Activated T-cell treated with anti-CD3 and anti-CD28 coated beads, Interleukin-2, amount 50 U/mL, for 24 hours (primary cell): Measurements from ENCODE around the gene LRRC2.
"Not testable (repeated sequence)": the region's sequence is repeated elsewhere in the genome, so short reads cannot be mapped to it uniquely, and the experiment has no call there.

Experiments used
- DNase-seq: peaks from one replicate; pipeline ENCODE4 v3.0.0-alpha.2; 2020
- H3K27ac Mint-ChIP-seq: 2 replicates; pipeline ENCODE4 v1.8.0; 2020; ENCODE audit warnings: mild to moderate bottlenecking, mixed read lengths
- H3K27me3 Mint-ChIP-seq: 2 replicates; pipeline ENCODE4 v1.8.0; 2020; ENCODE audit warnings: mixed read lengths
- H3K36me3 Mint-ChIP-seq: 2 replicates; pipeline ENCODE4 v1.8.0; 2020; ENCODE audit warnings: low read depth, mixed read lengths
- H3K4me1 Mint-ChIP-seq: 2 replicates; pipeline ENCODE4 v1.8.0; 2020; ENCODE audit warnings: low read depth, mixed read lengths
- H3K4me3 Mint-ChIP-seq: 2 replicates; pipeline ENCODE4 v1.8.0; 2020; ENCODE audit warnings: mild to moderate bottlenecking, moderate library complexity, mixed read lengths
- H3K9me3 Mint-ChIP-seq: 2 replicates; pipeline ENCODE4 v1.8.0; 2020; ENCODE audit warnings: mixed read lengths

The LRRC2 gene

DNA sequence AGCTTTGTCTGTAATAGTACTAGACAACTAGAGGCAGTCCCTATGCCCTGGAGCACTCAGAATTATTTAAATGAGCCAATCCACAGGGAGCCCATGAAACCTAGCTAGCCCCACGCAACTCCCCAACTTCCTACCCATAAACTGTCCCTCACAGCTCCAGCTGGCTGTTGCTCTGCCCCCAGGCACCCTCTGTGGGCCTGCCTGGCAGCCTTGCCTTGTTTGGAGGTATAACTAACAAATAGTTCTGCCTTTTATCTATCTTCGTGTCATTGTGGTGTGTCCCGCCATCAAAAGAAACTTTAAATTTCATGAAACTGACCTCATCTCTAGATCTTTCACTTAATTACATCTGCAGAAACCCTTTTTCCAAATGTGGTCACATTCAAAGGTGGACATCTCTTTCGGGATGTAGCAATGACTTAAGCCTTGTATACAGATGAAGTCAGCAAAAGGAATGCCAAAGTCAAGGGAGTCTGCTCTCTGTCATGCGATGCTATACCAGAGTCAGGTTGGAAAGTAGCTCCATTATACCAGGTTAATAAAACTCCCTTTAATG, 70.1 kb downstream of the LRRC2 start:
- Mint-ChIP-seq H3K4me1 (peaks cover 13% of the 10 kb centered on the region), H3K27ac (no peak overlapping the region)

DNA sequence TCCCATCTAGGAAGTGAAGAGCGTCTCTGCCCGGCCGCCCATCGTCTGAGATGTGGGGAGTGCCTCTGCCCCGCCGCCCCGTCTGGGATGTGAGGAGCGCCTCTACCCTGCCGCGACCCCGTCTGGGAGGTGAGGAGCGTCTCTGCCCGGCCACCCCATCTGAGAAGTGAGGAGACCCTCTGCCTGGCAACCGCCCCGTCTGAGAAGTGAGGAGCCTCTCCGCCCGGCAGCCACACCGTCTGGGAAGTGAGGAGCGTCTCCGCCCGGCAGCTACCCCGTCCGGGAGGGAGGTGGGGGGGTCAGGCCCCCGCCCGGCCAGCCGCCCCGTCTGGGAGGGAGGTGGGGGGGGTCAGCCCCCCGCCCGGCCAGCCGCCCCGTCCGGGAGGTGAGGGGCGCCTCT, 71.6 kb downstream of the LRRC2 start:
- not testable (repeated sequence) for DNase-seq, H3K27ac Mint-ChIP-seq, H3K36me3 Mint-ChIP-seq, H3K4me3 Mint-ChIP-seq, H3K9me3 Mint-ChIP-seq, H3K27me3 Mint-ChIP-seq
- peaks cover 10% of the 10 kb centered on the region for H3K4me1 Mint-ChIP-seq

More for the DNA sequence above, 70.1 kb downstream of the LRRC2 start:
- Mint-ChIP-seq H3K36me3 (no peaks in the 10 kb centered on the region), H3K4me3 (no peak overlapping the region), H3K27me3 (no peaks in the 10 kb centered on the region), H3K9me3 (no peaks in the 10 kb centered on the region)
- DNase-seq = no peak

DNA sequence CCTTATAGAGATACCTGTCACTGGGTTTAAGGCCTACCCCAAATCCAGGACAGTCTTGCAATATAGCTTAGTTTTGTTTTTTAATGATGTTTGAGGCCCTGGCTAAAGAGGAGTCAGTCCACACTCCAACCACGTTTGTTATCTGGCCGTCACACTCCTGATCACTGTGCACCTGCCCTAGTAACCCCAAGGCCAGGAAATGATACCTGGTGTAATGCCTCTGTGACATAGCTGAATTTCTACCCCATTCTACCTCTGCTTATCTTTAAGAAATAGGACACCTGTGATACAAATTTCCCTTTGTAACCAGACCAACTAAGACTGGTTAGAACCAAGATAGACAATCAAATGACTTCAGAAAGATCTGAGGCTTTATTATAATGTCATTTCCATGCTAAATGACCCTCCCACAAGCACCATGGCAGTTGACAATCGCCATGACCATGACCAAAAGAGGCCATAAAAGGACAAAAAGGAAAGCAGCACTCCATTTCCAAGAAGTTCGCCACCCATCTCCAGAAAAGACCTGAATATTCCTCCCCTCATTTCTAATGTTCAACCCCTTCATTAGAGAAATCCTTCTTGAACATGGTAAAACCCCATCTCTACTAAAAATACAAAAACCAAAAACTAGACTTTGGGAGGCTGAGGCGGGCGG, 73.1 kb downstream of the LRRC2 start:
- Mint-ChIP-seq H3K36me3 (no peaks in the 10 kb centered on the region), H3K4me3 (no peak overlapping the region), H3K27me3 (peaks cover under 1% of the 10 kb centered on the region), H3K9me3 (no peaks in the 10 kb centered on the region), H3K4me1 (peaks cover 20% of the 10 kb centered on the region), H3K27ac (no peak overlapping the region)
- no peak for DNase-seq

DNA sequence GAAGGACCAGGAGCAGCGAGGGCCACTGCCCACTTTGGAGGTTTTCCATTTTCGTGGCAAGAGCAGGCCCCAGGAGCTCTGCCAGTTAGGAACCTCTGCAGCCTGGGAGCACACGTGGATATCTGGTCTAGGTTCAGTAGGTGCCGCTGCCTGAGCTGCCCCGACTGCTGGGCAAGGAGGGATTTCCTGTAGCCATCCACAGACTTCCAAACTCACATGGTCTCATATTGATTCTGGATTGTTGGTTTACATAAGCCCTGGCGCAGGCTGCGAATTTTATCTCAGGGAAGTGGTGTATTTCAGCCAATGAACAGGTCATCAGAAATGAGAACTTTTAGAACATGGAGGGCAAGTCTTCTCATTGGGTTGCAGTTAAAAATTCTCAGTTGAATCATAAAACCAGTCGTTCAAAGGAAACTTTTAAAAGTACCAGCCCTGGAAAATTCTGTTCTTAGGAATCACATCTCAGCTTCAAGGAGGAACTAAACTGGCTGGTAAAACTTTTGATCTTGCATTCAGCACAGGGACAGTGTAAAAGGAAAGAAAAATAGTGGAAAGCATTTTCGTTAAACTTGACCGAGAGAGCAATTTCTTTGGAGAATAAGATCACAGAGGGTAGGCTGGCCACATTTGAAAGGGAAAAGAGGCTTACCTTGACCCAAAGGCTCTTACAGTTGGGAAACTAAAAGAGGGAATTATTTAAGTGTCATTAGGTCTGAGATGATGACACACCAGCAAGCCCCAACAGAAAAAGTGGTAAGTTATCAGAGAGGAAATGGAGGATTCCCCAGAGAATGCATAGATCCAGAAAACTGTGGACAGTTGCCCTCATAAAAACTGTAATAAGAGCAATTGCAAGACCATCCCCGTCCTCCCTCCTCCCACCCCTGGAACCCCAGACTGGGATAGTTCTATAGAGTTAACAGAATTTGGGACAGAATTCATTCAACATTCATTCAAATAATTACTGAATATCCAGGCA, 74.7 kb downstream of the LRRC2 start:
- Mint-ChIP-seq H3K27me3 (peaks cover 2% of the 10 kb centered on the region), H3K4me1 (peaks cover 16% of the 10 kb centered on the region), H3K36me3 (no peaks in the 10 kb centered on the region), H3K9me3 (no peaks in the 10 kb centered on the region), H3K4me3 (no peak overlapping the region), H3K27ac (no peak overlapping the region)
- DNase-seq = no peak

GRCh38 chr3:46490338-46491084, 75.6 kb downstream of the LRRC2 start:
- no peak overlapping the region for H3K27ac Mint-ChIP-seq
- no peak overlapping the region for H3K4me3 Mint-ChIP-seq
- H3K9me3 Mint-ChIP-seq = no peaks in the 10 kb centered on the region
- DNase-seq = no peak
- H3K27me3 Mint-ChIP-seq = peaks cover 2% of the 10 kb centered on the region
- peaks cover 15% of the 10 kb centered on the region for H3K4me1 Mint-ChIP-seq
- H3K36me3 Mint-ChIP-seq = no peaks in the 10 kb centered on the region

GRCh38 chr3:46489875-46490274, 76.2 kb downstream of the LRRC2 start:
- H3K9me3 Mint-ChIP-seq = no peaks in the 10 kb centered on the region
- H3K36me3 Mint-ChIP-seq = no peaks in the 10 kb centered on the region
- H3K4me1 Mint-ChIP-seq = peaks cover 15% of the 10 kb centered on the region
- no peak overlapping the region for H3K27ac Mint-ChIP-seq
- no peak for DNase-seq
- peaks cover 2% of the 10 kb centered on the region for H3K27me3 Mint-ChIP-seq
- no peak overlapping the region for H3K4me3 Mint-ChIP-seq

DNA sequence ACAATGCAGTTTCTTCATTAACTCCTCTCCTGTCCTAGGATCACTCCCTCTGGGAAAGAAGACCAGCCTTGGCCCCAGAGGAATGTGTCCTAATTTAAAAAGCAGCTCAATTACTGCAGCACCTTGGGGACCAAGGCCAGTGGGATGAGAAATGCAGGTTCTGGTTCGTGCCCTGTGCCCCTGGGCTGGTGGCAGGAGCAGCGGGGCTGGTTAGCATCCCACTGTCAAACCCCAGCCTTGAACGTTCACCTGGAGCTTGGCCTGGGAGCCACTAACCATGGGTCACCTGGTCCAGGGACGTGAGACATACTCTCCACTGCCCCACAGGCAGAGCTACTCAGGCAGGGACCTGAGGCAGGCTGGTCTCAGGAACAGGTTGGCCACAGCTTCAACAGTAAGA, 76.7 kb downstream of the LRRC2 start:
- Mint-ChIP-seq H3K4me3 (no peak overlapping the region), H3K27ac (no peak overlapping the region), H3K36me3 (no peaks in the 10 kb centered on the region), H3K9me3 (no peaks in the 10 kb centered on the region), H3K4me1 (peaks cover 15% of the 10 kb centered on the region), H3K27me3 (peaks cover 2% of the 10 kb centered on the region)
- no peak for DNase-seq

- peak; percentile 94 for DNase-seq
- H3K36me3 Mint-ChIP-seq = no peaks in the 10 kb centered on the region
- peaks cover 2% of the 10 kb centered on the region for H3K27me3 Mint-ChIP-seq
- no peaks in the 10 kb centered on the region for H3K9me3 Mint-ChIP-seq
- H3K27ac Mint-ChIP-seq = no peak overlapping the region
- peaks cover 15% of the 10 kb centered on the region for H3K4me1 Mint-ChIP-seq
- H3K4me3 Mint-ChIP-seq = peak overlapping the region; percentile 31
These were observed 77.3 kb downstream of the LRRC2 start for GRCh38 chr3:46488735-46489361.

DNA sequence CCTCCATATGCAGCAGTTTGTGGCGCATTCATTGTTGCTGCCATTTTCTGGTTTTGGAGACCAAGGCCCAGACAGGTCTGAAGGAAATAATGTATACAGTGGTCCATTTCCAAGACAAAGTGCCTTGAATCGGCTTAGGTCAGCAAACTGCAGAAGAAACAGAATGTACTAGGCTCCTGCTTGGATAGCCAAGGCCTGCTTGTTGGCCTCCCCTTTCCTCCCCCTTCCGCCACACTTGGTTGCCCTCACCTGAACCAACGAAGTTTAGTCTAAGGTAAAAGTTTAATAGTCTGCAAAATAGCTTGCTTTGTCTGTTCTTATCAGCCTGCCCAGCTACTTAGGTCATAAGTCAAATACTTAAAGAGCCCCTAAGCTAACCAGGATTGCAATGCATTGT, 80.3 kb downstream of the LRRC2 start:
- Mint-ChIP-seq H3K27me3 (peaks cover 6% of the 10 kb centered on the region), H3K4me1 (peaks cover 15% of the 10 kb centered on the region), H3K4me3 (no peak overlapping the region), H3K27ac (no peak overlapping the region), H3K36me3 (no peaks in the 10 kb centered on the region), H3K9me3 (no peaks in the 10 kb centered on the region)
- DNase-seq = no peak

DNA sequence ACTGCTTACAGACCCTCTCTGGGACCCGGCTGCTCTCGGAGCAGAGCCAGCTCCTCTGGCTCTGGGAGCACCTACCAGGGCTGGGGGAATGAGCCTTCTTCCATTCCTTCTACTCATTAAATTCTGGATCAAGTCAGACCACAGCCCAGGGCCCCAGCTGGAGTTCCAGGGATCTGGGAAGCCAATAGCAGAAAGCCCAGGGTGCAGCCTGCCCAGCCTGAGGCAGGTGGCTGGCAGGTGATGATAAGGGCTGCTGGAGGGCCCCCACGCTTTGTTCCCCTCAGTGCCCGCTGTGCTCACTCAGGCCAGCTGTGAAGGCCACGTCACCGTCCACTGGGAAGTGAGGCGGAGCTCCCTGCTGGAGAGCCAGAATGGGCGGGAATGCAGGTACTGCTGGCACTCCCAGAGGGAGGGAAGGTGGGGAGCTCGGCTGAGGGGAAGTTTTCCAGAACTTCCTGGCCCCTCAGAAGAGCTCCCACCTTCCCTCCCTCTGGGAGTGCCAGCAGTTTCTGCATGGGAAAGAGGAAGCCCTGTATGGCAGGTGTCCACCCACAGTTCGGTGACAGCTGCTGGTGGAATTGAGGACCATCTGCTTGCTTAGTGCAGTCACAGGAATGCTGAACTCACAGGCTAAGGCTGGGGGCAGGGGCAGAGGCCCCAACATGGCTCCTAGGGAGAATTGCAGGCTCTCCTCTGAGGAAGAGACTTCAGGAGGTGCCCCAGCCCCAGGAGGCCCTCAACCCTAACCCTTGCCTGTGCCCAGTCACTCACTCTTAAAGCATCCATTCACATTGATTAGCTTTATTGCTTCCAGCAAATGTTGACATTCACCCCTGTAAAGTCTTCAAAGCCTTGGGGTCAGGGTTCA, 81.0 kb downstream of the LRRC2 start:
- DNase-seq = no peak
- no peak overlapping the region for H3K4me3 Mint-ChIP-seq
- peaks cover 11% of the 10 kb centered on the region for H3K27me3 Mint-ChIP-seq
- H3K9me3 Mint-ChIP-seq = no peaks in the 10 kb centered on the region
- H3K4me1 Mint-ChIP-seq = peaks cover 15% of the 10 kb centered on the region
- H3K36me3 Mint-ChIP-seq = no peaks in the 10 kb centered on the region
- H3K27ac Mint-ChIP-seq = no peak overlapping the region

GRCh38 chr3:46484388-46484787, 81.7 kb downstream of the LRRC2 start:
- H3K27ac Mint-ChIP-seq = no peak overlapping the region

DNA sequence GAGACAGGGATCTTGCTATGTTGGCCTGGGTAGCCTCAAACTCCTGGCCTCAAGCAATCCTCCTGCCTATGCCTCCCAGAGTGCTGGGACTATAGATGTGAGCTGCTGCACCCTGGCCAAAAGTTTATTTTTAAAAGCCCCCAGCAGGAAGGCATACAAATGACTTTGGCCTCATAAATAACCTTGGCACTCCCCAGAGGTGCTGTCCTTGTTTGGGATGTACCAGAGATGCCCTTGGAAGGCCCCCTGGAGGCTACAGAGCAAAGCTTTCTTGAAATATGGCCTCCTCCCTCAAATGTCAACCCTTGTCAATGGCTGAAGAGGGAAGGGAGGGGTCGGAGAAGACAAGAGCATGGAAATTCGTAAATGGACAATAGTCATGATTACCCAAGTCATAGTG, 82.3 kb downstream of the LRRC2 start:
- Mint-ChIP-seq H3K4me1 (peaks cover 4% of the 10 kb centered on the region), H3K27ac (no peak overlapping the region), H3K9me3 (no peaks in the 10 kb centered on the region), H3K27me3 (peaks cover 19% of the 10 kb centered on the region), H3K36me3 (no peaks in the 10 kb centered on the region), H3K4me3 (no peak overlapping the region)
- DNase-seq = no peak

More at GRCh38 chr3:46484388-46484787, 81.7 kb downstream of the LRRC2 start:
- Mint-ChIP-seq H3K9me3 (no peaks in the 10 kb centered on the region), H3K4me3 (no peak overlapping the region), H3K4me1 (peaks cover 9% of the 10 kb centered on the region), H3K36me3 (no peaks in the 10 kb centered on the region), H3K27me3 (peaks cover 14% of the 10 kb centered on the region)
- DNase-seq = no peak

DNA sequence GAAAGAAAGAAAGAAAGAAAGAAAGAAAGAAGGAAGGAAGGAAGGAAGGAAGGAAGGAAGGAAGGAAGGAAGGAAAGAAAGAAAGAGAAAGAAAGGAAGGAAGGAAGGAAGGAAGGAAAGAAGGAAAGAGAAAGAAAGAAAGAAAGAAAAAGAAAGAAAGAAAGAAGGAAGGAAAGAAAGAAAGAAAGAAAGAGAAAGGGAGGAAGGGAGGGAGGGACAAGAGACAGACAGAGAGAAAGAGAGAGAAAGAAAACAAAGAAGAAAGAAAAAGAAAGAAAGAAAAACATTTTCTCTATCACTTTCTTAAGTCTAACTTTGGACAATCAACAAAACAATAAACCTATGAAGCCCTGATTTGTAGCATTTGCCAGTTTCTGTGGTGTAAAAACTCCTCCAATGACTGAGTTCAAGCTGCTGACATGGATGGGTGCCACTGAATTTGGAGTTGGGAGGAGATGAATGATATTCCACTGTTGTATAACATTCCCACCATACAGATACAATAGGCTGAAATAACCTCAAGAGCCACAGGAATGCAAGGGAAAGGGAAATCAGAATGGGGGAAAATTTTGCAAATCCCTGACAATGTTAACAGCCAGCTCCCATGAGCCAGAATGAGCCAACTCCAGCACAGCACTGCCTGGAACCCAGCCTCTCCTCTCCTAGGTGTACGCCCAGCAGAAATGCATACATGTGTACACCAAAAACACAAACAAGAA, 83.3 kb downstream of the LRRC2 start:
- Mint-ChIP-seq H3K27ac (no peak overlapping the region), H3K4me1 (no peaks in the 10 kb centered on the region), H3K27me3 (peaks cover 24% of the 10 kb centered on the region)

More for the DNA sequence above, 83.3 kb downstream of the LRRC2 start:
- no peaks in the 10 kb centered on the region for H3K9me3 Mint-ChIP-seq
- DNase-seq = no peak
- no peaks in the 10 kb centered on the region for H3K36me3 Mint-ChIP-seq
- H3K4me3 Mint-ChIP-seq = no peak overlapping the region
